Lower leg skin (tissue), 4 donors: ENCODE data around the gene NOSIP. TPM values are rescaled to one million over a fixed set of nuclear protein-coding genes. Genes with fewer than 3 reads are reported as not detected.
A peak's percentile ranks its signal among the peaks of the same experiment; 100 is the strongest.

Experiments used
- DNase-seq, 2 donors: peaks; one replicate each; pipeline ENCODE4 v3.0.0-alpha.2; 2019; ENCODE audit warnings: low spot score in 2 of 2
- H3K4me3 ChIP-seq: fragments of 200-600 bp; sonication (generic); 2 replicates; pipeline ENCODE4 v1.5.1; 2017; ENCODE audit warnings: mild to moderate bottlenecking, low read depth; ENCODE audit not compliant: poor library complexity, severe bottlenecking
- POLR2A ChIP-seq, 2 donors: fragments of 450-650 bp; IDR thresholded peaks; one replicate each; pipeline ENCODE4 v1.6.1; 2016 to 2017; ENCODE audit warnings: antibody characterized with exemption in 2 of 2, mild to moderate bottlenecking in 1 of 2, moderate library complexity in 1 of 2
- WGBS, 2 donors: methylation state at CpG; one replicate each; pipeline ENCODE4 v1.1.5; 2018; 5-methylcytosine and 5-hydroxymethylcytosine counted together
- intact Hi-C: fragments of 100-400 bp; cut with DNase I; formaldehyde crosslinking; loops from one replicate; pipeline ENCODE4 v1.15.0; 2023; ENCODE audit warnings: low total_unique reads
- total RNA-seq, 4 donors: library from RNA; depleted of rRNA; stranded (reverse); fragments of >200 nt; gene quantifications; one replicate each; pipeline ENCODE4 v1.1.0, GENCODE V29; 2016
- TF ChIP-seq, protein P1 (sequence below), 3 donors: fragments of 450-650 bp; IDR thresholded peaks; one replicate each; pipeline ENCODE4 v1.5.1; 2016; ENCODE audit warnings: antibody characterized with exemption in 3 of 3, mild to moderate bottlenecking in 3 of 3, moderate library complexity in 2 of 3

NOSIP gene
- total RNA-seq, 4 donors from 2014 or later: 62.0 to 84.8 (median 66.8) TPM

DNA sequence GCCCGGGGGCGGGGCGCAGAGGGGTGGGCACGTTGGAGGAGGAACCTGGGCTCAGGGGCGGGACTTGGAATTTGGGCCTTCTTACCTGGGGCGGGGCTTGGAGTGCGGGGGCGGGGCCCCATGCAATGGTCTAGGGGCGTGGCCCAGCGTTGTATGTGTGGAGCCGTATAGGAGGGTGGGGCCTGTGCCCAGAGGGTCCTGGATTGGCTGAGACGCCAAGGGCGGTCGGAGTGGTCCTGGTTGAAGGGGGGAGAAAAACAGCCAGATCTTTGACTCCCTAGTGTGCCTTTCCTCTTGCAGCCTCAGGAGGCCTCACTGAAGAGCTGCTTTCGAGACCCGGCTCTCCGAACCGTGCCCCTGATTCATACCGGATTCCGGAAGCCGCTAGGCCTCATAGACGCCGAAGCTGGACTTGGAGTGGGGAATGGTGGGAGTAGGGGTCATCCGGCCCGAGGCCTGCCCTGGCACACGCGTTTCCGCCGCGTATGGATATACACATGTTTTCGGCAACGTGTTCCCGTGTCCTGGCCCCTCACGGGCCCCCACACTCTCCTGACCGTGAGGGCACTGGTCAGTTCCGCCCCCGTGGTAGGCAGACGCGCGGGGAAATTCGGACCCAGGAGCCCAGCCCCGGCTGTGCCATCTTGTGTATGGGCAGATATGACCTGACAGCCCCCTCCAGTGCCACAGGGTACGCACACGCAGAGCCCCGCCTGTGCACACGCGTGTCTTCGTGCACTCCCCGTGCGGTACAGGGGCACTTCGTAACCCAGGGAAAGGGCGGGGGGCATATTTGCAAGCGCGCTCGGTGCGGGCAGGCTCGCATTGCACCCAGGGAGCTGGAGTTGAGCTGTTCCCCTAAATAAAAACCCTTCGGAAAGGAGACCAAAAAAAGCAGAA is 10.0 kb upstream of the NOSIP start:
- 0% methylated on average over 46 to 47 of the region's 58 CpGs for WGBS, 2 donors

DNA sequence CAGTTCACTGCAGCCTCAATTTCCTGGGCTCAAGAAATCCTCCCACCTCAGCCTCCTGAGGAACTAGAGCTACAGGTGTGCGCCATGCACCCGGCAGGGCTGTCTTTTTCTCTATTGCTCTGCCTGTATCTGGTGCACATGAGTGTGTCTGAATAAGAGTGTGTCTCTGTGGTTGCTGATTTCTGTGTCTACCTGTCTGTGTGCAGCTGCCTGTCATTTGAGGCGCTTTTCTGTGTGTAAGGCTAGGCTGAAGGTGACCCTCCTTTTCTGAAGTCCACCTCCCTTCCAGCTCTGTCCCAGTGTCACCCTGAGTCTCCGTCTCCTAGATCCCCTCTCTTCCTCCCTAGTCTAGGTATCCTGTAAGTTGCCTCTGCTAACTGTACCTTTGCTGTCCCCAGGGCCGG is 9.1 kb upstream of the NOSIP start:
- no peak overlapping the region for H3K4me3 ChIP-seq
- 45 to 61% methylated on average over 5 of the region's 5 CpGs for WGBS, 2 donors
- DNase-seq: no peak
- TF ChIP-seq, protein P1, sequence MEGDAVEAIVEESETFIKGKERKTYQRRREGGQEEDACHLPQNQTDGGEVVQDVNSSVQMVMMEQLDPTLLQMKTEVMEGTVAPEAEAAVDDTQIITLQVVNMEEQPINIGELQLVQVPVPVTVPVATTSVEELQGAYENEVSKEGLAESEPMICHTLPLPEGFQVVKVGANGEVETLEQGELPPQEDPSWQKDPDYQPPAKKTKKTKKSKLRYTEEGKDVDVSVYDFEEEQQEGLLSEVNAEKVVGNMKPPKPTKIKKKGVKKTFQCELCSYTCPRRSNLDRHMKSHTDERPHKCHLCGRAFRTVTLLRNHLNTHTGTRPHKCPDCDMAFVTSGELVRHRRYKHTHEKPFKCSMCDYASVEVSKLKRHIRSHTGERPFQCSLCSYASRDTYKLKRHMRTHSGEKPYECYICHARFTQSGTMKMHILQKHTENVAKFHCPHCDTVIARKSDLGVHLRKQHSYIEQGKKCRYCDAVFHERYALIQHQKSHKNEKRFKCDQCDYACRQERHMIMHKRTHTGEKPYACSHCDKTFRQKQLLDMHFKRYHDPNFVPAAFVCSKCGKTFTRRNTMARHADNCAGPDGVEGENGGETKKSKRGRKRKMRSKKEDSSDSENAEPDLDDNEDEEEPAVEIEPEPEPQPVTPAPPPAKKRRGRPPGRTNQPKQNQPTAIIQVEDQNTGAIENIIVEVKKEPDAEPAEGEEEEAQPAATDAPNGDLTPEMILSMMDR (IDR thresholded peaks at IDR 0.05): no peak
- TF ChIP-seq POLR2A (IDR thresholded peaks at IDR 0.05): no peak
- intact Hi-C loops: no loop called here

More for the DNA sequence above, 10.0 kb upstream of the NOSIP start:
- peak; percentile 96 to 99 for DNase-seq
- TF ChIP-seq POLR2A (IDR thresholded peaks at IDR 0.05): no peak
- TF ChIP-seq, protein P1 (IDR thresholded peaks at IDR 0.05): no peak
- intact Hi-C loops: loop anchor here (5.0 kb wide), 1 partner anchor 47 kb away; no protein-coding TSS in a partner anchor
- H3K4me3 ChIP-seq: peak overlapping the region; percentile 42

DNA sequence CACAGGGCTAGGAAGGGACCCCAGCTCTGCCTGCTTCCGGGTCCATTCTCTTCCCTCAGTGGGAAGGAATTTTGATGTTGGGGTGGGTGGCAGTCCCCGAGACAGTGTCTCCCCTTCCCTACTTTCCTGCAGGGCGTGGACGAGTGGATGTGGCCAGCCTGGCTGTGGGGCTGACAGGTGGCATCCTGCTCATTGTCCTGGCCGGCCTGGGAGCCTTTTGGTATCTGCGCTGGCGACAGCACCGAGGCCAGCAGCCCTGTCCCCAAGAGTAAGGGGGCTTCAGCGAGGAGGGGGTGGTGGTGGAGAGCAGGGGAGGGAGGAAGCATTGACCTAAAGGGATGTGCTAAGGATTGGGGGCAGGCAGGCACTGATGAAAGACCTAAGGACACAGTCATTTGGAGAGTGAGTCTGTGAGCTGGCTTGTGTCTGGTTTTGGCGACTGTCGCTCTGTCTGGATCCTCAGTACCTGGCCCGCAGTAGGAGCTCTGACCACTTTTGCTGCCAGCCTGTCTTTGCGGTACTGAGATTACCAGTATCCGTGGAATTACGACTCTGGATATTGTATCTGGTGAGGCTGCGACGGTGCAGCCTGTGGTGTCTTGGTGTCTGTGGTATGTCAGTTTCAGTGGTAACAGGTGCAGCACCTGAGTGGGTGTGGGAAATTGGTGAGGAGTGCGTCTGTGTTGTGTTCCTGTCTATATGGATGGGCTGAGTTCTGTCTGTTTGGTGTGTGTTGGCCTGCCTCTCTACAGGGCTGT is 8.2 kb upstream of the NOSIP start:
- 78 to 80% methylated on average over 18 of the region's 18 CpGs for WGBS, 2 donors
- no peak overlapping the region for H3K4me3 ChIP-seq
- DNase-seq: no peak
- intact Hi-C loops: no loop called here
- TF ChIP-seq, protein P1 (IDR thresholded peaks at IDR 0.05): no peak
- no peak for TF ChIP-seq POLR2A (IDR thresholded peaks at IDR 0.05)

DNA sequence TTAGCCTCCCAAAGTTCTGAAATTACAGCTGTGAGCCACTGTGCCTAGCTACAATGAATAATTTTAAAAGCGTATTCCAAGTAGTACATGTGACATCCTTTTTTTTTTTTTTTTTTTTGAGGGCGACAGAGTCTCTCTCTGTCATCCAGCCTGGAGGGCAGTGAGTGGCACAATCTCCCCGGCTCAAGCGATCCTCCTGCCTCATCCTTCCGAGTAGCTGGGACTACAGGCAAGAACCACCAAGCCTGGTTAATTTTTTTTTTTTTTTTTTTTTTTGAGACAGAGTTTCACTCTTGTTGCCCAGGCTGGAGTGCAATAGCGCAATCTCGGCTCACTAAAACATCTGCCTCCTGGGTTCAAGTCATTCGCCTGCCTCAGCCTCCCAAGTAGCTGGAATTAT is 6.9 kb upstream of the NOSIP start:
- no peak overlapping the region for H3K4me3 ChIP-seq
- intact Hi-C loops: no loop called here
- DNase-seq: no peak
- TF ChIP-seq POLR2A (IDR thresholded peaks at IDR 0.05): no peak
- TF ChIP-seq, protein P1 (IDR thresholded peaks at IDR 0.05): no peak
- WGBS, 2 donors: 83 to 84% methylated on average over 8 of the region's 8 CpGs

DNA sequence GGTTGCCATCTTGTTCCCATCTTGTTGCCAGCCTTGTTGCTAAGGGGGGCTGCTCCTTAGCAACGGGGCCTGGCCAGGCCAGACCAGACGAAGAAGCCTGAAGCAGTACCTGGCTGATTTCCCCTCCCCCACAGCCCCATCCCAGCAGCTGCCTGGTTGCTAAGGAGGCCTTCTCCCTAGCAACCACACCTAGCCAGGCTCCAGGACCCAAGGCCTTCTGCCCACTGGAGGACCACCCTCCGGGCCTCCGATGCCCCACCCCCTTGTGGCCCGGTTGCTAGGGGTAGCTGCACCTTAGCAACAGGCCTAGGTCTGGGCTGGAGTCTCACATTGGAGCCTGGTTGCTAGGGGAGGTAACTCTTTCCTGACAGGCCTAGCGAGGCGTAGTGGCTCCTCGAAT is 4.7 kb upstream of the NOSIP start:
- intact Hi-C loops: no loop called here
- WGBS, 2 donors: 70 to 72% methylated on average over 7 to 8 of the region's 8 CpGs
- no peak overlapping the region for H3K4me3 ChIP-seq
- DNase-seq: no peak
- TF ChIP-seq POLR2A (IDR thresholded peaks at IDR 0.05): no peak
- TF ChIP-seq, protein P1 (IDR thresholded peaks at IDR 0.05): no peak
